ENCODE measurements around the gene EPS15.

- no peak for TF ChIP-seq CTCF (IDR thresholded peaks at IDR 0.05)
- TF ChIP-seq POLR2A (IDR thresholded peaks at IDR 0.05; ENCODE audit: low read depth) = no peak
- TF ChIP-seq EP300 (IDR thresholded peaks at IDR 0.05) = no peak
Measured at GRCh38 chr1:51346086-51346942, 172.8 kb downstream of the EPS15 start.
